ENCODE measurements around the gene ESAM. TPM values are rescaled to one million over a fixed set of nuclear protein-coding genes. Genes with fewer than 3 reads are reported as not detected.
A peak's percentile ranks its signal among the peaks of the same experiment; 100 is the strongest.

Gene ESAM
- total and polyA plus RNA-seq, 2 of the 8 experiments (the other 6 are each of a cell fraction or from before 2014, with no cell fraction given), result 0.09 TPM; not detected in 1

- no peak for TF ChIP-seq JUN (IDR thresholded peaks at IDR 0.05; ENCODE audit: low read depth, low read length)
- no peak for TF ChIP-seq ATF3 (IDR thresholded peaks at IDR 0.05; ENCODE audit: insufficient read depth, low read depth, low read length)
- no peak for TF ChIP-seq CTCF (IDR thresholded peaks at IDR 0.05; ENCODE audit: control extremely low read depth in 1 of 3, insufficient read depth in 1 of 3, low read depth in 1 of 3, low read length in 3 of 3)
- TF ChIP-seq CBX5 (IDR thresholded peaks at IDR 0.05; ENCODE audit: low read depth, low read length), result no peak
- TF ChIP-seq HDAC6 (IDR thresholded peaks at IDR 0.05; ENCODE audit: low read depth, low read length), result no peak
- TF ChIP-seq KDM1A (IDR thresholded peaks at IDR 0.05; ENCODE audit: borderline replicate concordance, low read length), result no peak
- peak in 1 of 2 experiments; percentile 47; a peak in 1 of 4 replicates for TF ChIP-seq SIN3A (conservative IDR thresholded peaks at IDR 0.05 in 1 of 2, IDR thresholded peaks at IDR 0.05 in 1 of 2; ENCODE audit: low read depth in 1 of 2, low read length in 2 of 2)
These were observed 38.3 kb upstream of the ESAM start, which contains the start of gene MSANTD2 (continued) for GRCh38 chr11:124800226-124800929.
